Urinary bladder (tissue), 4 donors: ENCODE results near the gene DCTD. TPM values are rescaled to one million over a fixed set of nuclear protein-coding genes. Genes with fewer than 3 reads are reported as not detected.

Experiments
- DNase-seq: peaks from one replicate; pipeline ENCODE4 v3.0.0-alpha.2; 2015; ENCODE audit errors: extremely low spot score
- H3K27ac ChIP-seq: one replicate; pipeline ENCODE4 v1.5.1; 2013; ENCODE audit warnings: low read depth, mild to moderate bottlenecking, moderate library complexity
- H3K36me3 ChIP-seq: one replicate; pipeline ENCODE4 v1.6.1; 2013; ENCODE audit warnings: mild to moderate bottlenecking, moderate library complexity; ENCODE audit not compliant: insufficient read depth
- H3K4me1 ChIP-seq: one replicate; pipeline ENCODE4 v1.6.1; 2013; ENCODE audit warnings: mild to moderate bottlenecking, moderate library complexity; ENCODE audit not compliant: insufficient read depth
- H3K4me3 ChIP-seq: one replicate; pipeline ENCODE4 v1.5.1; 2013; ENCODE audit warnings: low read depth, low read length
- WGBS: extraction: QIAGEN DNeasy Blood & Tissue Kit; methylation state at CpG from one replicate; pipeline ENCODE4 v1.1.7; 2013; 5-methylcytosine and 5-hydroxymethylcytosine counted together
- polyA plus RNA-seq: library from polyadenylated mRNA; stranded (reverse); fragments of 200-250 nt; gene quantifications from one replicate; pipeline ENCODE4 v1.2.3, GENCODE V29; 2013
- total RNA-seq: library from RNA; depleted of rRNA; stranded (reverse); fragments of >200 nt; gene quantifications from one replicate; pipeline ENCODE4 v1.2.3, GENCODE V29; 2014
- donor health status: healthy with polysubstance abuse.
- donor health status: healthy.

Gene DCTD
- total and polyA plus RNA-seq, 2 donors, result 68.7 to 71.7 TPM

- no peaks in the 10 kb centered on the region for H3K4me1 ChIP-seq
- no peak overlapping the region for H3K27ac ChIP-seq
- no peak for DNase-seq
- no peaks in the 10 kb centered on the region for H3K36me3 ChIP-seq
- no peak overlapping the region for H3K4me3 ChIP-seq
- 82% methylated on average over 3 of the region's 3 CpGs for WGBS
Observed at GRCh38 chr4:182927505-182927904, 10.3 kb upstream of the DCTD start.

- no peaks in the 10 kb centered on the region for H3K36me3 ChIP-seq
- H3K4me1 ChIP-seq, result no peaks in the 10 kb centered on the region
- H3K4me3 ChIP-seq, result no peak overlapping the region
- no peak for DNase-seq
- WGBS, result 88% methylated on average over 1 of the region's 1 CpG
- no peak overlapping the region for H3K27ac ChIP-seq
Observed at GRCh38 chr4:182925855-182926254, 8.7 kb upstream of the DCTD start.

- DNase-seq, result no peak
- Histone ChIP-seq H3K4me3 (no peak overlapping the region), H3K27ac (no peak overlapping the region), H3K4me1 (no peaks in the 10 kb centered on the region), H3K36me3 (no peaks in the 10 kb centered on the region)
- 73% methylated on average over 10 of the region's 10 CpGs for WGBS
Observed at GRCh38 chr4:182925298-182925757, 8.1 kb upstream of the DCTD start.

GRCh38 chr4:182924497-182924896 is 7.3 kb upstream of the DCTD start:
- Histone ChIP-seq H3K36me3 (no peaks in the 10 kb centered on the region), H3K4me3 (no peak overlapping the region), H3K4me1 (peaks cover under 1% of the 10 kb centered on the region), H3K27ac (no peak overlapping the region)
- 76% methylated on average over 7 of the region's 7 CpGs for whole genome bisulfite sequencing
- DNase-seq, result no peak

DNA sequence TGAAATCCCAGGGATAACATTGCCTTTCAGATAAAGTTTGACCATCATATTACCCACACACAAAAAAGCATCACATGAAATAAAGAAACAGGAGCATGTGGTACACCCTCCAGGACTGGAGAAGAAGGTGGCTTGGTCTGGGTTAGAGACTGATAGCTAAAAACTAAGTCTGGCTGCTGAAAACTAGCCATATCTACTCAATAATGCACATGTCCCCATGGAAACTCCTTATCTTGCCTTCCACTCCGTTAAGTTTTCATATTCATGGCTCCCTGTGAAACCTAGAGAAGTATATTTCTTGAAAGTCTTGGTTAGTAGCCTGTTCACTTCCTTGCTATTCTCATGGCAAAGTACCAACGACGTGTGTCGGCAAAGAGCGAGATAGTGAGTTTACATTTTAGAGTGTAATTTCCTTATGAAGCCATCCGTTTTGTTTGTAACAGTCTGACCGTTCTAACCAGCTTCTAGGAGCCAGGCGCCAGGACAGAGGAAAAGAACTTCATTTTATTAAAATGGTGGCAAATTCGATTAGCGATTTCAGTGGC is 6.7 kb upstream of the DCTD start:
- WGBS, result 56% methylated on average over 10 of the region's 10 CpGs
- DNase-seq, result no peak
- H3K4me1 ChIP-seq, result peaks cover 2% of the 10 kb centered on the region
- H3K4me3 ChIP-seq, result no peak overlapping the region
- H3K36me3 ChIP-seq, result no peaks in the 10 kb centered on the region
- H3K27ac ChIP-seq, result no peak overlapping the region

DNA sequence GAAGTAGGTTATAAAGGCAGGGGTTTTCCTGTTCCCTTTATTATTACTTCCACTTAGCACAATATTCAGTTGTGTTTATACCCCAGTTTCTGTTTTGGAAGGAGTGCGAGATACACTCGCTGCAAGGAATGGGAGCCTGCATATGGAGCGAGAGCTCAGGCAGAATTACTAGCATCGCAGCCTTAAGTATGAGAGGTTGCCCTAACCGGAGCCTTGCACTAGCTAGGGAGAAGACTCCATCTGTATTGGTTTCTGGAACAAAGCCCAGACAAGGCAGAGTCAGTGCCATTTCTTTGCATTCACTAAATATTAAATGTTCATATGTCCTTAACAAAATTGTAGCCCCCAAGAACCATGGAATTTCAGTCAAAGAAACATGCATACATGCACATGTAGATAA is 6.2 kb upstream of the DCTD start:
- Histone ChIP-seq H3K36me3 (no peaks in the 10 kb centered on the region), H3K4me3 (no peak overlapping the region), H3K27ac (no peak overlapping the region), H3K4me1 (peaks cover 2% of the 10 kb centered on the region)
- no peak for DNase-seq
- WGBS, result 47% methylated on average over 5 of the region's 5 CpGs

DNA sequence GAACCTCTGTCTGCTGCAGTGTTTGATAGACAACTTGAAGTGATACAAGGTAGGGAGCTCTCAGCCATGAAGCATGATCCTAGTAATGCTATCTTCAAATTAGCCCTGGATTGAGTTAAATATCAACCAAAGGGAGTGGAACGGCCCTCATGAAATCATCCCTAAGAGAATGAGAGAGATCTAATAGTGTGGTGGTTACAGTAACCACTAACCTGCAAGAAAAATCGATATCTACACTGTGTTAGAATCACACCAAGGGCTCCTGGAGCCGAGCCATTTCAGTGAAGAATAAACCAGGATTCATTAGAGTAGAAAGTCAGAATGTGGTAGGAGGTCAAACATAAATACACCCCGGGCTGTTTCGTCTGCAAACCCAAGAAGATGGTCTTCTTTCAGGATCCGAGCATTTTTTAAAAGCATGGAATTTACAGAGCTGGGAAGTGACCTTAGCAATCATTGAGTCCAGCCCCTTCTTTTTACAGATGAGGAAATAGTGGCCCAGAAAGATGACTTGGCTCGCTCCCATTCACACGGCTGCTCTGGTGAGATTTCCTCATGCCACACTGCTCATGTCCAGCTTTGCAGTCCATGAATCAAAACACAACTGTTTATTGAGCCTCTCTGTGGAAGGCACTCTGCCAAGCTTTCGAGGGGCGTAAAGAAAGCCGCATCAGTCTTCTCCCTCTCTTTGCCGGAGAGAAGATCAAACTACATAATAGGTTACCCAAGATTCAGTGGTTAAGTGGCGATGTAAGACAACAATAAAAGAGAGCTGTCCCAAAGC is 5.5 kb upstream of the DCTD start:
- Histone ChIP-seq H3K4me3 (no peak overlapping the region), H3K27ac (no peak overlapping the region), H3K36me3 (no peaks in the 10 kb centered on the region), H3K4me1 (peaks cover 2% of the 10 kb centered on the region)
- DNase-seq, result no peak
- 49% methylated on average over 13 of the region's 13 CpGs for WGBS

- no peak for DNase-seq
- Histone ChIP-seq H3K4me1 (peaks cover 2% of the 10 kb centered on the region), H3K36me3 (no peaks in the 10 kb centered on the region), H3K4me3 (no peak overlapping the region), H3K27ac (no peak overlapping the region)
- 95% methylated on average over 4 of the region's 4 CpGs for WGBS
Observed at GRCh38 chr4:182921608-182922007, 4.4 kb upstream of the DCTD start.

GRCh38 chr4:182920676-182921075 is 3.5 kb upstream of the DCTD start:
- DNase-seq, result no peak
- Histone ChIP-seq H3K36me3 (no peaks in the 10 kb centered on the region), H3K4me1 (peaks cover 2% of the 10 kb centered on the region), H3K4me3 (no peak overlapping the region), H3K27ac (no peak overlapping the region)
- WGBS, result 90% methylated on average over 4 of the region's 4 CpGs

DNA sequence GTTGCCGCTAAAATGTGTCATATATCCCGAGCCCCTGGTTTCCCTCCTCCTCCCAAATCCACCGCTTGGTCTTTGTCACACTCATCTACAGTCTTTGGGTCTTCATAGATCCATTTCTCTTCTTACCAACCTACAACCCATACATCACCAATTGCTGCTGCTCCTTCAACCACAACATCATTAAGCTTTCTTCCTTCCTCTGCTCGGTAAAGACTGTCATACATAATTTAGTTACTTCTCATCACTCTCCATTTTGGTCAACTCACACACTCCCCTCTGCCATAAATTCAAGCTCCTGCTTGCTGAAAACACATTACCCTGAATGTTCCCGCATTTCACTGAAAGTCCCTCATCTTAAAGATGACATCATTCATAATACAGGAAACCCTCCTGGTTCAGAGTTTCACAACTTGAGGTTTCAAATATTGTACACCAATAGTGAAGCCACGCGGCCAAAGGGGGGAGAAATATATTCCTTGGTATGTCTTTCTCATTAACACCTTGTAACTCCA is 1.7 kb upstream of the DCTD start:
- WGBS, result 87% methylated on average over 7 of the region's 7 CpGs
- DNase-seq, result no peak
- Histone ChIP-seq H3K4me1 (peaks cover 2% of the 10 kb centered on the region), H3K27ac (no peak overlapping the region), H3K36me3 (no peaks in the 10 kb centered on the region), H3K4me3 (no peak overlapping the region)

DNA sequence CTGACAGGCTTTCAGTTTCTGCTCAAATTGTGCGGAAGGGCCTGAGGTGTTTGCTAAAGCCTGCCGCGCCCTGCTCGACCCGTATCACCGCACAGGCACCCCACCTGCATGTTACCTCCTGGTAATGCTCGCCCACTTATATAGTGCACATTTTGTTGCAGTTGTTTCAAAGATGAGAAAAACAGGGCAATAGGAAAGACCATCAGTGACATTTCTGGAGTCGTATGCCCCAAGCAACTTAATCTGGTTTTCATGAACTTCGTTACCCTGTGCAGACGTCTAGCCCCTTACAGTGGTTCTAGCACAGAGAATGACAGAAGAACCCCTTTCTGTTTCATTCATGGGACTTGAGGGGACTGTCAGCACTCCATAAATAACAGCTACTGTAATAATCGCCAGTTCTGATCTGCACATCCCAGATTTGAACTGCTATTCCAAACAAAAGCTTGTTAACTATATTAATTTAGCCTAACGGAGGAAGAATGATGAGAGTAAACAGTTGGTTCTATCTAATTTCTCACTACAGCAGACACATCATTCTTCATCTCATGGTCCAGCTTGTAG is 940 bp upstream of the DCTD start:
- peaks cover 2% of the 10 kb centered on the region for H3K4me1 ChIP-seq
- peak overlapping the region; percentile 90 for H3K4me3 ChIP-seq
- no peaks in the 10 kb centered on the region for H3K36me3 ChIP-seq
- DNase-seq, result no peak
- WGBS, result 10% methylated on average over 12 of the region's 12 CpGs
- H3K27ac ChIP-seq, result peak overlapping the region; percentile 98

DNA sequence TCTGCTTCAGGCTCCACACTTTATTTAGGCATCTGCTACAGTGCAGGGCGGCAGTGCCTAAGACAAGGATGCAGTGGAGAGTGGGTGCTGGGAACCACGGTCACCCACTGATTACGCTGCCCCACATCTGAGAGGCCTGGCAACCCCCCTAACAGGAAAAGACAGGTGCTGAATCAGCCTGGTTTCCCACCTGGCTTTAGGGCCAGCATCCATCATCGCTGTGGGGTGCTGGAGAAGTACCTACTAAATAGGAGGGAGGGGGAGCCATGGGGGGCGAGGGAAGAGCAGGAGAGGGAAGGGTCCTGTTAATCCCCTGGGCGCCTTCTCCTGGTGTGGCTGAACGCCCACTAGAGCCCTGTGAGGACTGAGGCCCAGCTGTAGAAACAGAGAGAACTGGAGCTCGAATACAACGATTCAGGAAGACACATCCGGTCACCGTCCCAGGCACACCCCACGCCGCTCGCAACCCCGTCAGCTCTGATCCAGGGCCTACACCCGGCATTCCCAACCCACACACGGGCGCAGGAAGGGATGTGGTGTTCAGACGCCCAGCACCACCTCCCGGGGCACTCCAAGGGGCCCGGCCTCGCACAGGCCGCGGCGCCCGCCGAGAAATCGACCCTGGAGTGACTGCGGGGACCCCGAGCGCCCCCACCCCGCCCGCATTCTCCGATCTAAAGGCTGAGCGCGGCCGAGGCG is 554 bp downstream of the DCTD start:
- Histone ChIP-seq H3K36me3 (no peaks in the 10 kb centered on the region), H3K27ac (peak overlapping the region; percentile 78), H3K4me1 (peaks cover 2% of the 10 kb centered on the region), H3K4me3 (peak overlapping the region; percentile 90)
- no peak for DNase-seq
- WGBS, result 6% methylated on average over 38 of the region's 38 CpGs

- WGBS, result 87% methylated on average over 5 of the region's 5 CpGs
- no peak for DNase-seq
- Histone ChIP-seq H3K4me3 (no peak overlapping the region), H3K36me3 (no peaks in the 10 kb centered on the region), H3K27ac (no peak overlapping the region), H3K4me1 (peaks cover under 1% of the 10 kb centered on the region)
Observed at GRCh38 chr4:182914357-182914756, 2.8 kb downstream of the DCTD start.
